Measurements from ENCODE around the gene ZSWIM6.

ZSWIM6 gene

DNA sequence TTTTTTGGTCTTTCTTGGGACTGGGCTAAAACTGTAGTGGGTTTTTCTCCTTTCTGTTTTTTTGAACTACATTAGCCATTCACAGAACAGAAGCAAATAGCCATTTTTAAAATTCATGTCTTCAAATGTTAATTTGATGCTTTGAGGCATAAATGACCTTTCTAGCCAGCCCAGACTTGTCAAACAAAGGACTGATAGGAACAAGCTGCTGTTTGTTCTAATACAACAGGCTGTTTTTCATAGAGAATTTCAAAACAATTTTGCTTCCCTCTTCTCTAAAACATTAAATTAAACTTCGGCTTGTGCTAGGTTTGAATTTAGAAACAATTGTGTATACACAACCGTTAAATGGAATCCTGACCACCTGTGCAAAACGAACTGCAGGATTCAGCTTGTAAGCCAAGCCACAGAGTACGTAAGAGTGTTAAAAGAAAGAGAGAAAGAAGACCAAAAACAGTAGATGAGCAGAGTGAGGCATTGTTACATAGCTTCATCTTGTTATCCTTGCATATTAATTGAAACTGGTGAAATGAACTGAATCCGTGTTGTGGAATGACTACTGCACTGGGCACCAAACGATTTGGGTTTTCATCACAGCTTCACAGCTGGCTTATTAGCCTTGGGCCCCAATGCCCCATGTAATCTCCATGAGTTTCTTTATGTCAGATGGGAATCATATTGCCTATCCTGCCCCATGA lies 100.0 kb downstream of the ZSWIM6 start:
- no peak for FAIRE-seq
- DNase-seq (ENCODE audit: insufficient read length, low spot score): no peak

DNA sequence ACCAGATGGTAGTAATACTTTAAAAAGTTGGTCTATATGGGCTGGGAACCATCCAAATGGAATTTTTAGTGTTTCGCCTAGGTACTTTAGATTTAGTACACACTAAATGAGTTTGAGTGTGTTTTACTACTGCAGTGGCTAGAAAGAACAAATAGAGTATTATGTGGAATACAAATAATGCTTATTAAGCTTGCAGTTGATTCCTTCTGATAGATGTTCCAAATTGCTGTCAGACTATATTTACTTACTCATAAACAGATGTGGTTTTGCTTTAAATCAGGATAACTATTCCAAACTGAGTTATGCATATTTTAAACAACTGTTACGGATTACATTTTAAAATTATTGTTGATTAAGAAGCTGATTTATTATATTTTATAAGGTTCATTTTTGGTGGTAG lies 103.3 kb downstream of the ZSWIM6 start:
- no peak for FAIRE-seq

DNA sequence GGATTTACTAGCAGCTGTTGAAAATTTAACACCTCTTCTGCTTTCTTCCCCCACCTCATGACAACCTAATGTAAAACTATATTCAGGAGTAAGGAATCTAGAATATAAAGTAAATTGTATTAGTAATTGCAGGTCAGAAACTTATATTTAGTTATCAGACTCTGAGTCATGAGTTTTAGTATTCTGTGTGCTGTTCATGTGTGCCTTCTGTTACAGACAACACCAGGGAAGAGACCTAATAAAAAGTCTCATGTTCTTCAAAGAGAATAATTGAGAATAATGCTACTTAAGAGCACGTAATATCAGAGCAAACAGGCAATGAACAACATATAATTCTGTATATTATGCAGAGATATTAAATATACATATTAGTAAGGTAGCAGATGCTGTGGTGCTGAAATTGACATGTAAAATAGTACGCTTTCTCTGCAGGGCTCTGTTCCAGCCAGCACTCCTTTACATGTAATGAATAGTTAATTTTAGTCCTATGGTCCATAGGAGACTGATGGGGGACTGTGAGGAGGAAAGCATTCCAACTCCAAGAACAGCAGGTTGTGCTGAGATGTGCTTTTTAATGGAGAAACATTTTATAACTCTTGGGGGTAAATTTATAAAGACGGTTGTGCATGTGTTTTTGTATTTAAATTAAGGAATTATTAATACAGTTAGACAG lies 106.4 kb downstream of the ZSWIM6 start:
- DNase-seq (ENCODE audit: insufficient read length, low spot score) (no peak), FAIRE-seq (no peak)

More for the DNA sequence above, 103.3 kb downstream of the ZSWIM6 start:
- no peak for DNase-seq (ENCODE audit: insufficient read length, low spot score)

DNA sequence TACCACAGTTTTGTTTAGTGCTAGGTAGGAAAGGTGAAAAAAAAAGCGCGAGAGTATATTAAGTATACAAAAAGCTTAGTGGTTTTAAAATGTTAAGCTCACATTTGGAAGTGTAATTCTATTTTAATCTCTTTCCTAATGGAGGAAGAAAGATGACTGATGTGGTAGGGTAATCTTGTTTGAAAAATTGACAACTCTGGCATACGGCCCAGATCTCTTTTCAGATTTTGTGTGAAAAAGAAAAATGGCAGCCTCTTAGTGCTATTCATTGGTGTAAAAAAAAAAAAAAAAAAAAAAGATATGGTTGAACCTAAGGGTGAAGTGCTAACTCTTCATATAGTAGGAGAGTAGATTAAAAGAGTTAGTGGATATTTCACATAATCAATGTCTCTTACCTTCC lies 108.0 kb downstream of the ZSWIM6 start:
- no peak for DNase-seq (ENCODE audit: insufficient read length, low spot score)
- FAIRE-seq: no peak

DNA sequence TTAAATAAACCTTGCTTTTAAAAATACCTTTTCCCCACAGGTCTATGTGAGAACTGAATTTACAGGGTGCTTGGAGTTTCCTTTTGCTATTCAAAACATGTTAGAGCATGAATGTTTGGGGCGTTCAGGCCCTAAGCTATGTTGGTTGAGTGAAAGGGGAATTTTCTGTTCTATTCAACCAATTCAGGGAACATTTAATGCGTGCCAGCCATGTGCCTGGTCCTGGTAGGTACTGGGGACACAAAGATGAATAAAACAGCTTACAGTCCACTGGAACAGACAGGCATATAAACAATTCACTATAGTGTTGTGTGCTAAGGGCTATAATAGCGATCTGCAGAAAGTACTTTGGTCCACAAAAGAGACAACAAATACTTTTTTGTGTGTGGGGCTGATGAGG lies 108.5 kb downstream of the ZSWIM6 start:
- DNase-seq (ENCODE audit: insufficient read length, low spot score) (no peak), FAIRE-seq (no peak)

DNA sequence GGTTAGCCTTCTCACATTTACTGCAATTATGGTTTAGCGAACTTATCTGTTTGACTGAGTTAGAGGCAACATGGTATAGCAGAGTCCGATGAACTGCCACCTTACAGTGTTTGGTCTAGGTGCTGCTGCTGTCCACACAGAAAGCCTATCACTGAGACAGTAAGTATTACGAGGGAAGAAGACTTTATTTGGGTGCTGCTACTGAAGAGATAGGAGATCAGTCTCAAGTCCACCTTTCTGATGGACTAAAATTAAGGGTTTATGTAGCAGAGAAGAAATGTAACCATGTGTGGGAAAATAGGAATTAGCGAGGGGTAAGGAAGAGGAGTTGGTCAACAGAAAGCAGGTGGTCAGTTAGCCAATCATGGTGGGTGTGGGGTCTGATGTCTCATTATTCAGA lies 109.7 kb downstream of the ZSWIM6 start:
- FAIRE-seq: no peak

DNA sequence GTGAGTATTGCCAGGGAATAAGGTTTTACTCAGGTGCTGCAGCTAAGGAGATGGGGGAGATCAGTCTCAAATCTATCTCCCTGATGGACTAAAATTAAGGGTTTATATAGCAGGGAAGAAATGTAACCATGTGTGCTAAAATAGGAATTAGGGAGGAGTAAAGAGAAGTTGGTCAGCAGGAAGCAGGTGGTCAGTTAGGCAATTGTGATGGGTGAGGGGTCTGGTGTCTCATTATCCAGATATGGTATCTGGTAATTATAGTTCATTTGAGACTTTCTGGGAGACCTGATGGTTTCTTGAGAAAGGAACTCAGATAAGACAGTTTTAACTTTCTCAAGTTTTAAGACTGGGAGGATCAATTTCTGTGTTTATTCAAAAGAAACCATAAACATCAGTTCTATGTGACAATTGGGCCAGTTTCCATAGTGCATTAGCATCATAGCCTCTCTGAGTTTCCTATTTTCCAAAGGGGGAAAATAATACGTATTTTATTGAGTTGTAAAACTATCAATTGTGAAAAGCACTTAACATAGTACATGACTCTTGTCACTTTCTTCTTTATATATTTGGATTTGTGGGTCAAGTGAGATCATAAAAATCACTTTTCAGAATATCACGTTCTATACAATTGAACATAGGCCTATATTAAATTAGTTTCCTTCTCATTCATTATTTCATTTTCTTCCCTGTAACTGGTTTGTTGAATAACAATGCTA lies 115.9 kb downstream of the ZSWIM6 start:
- FAIRE-seq (no peak), DNase-seq (ENCODE audit: insufficient read length, low spot score) (no peak)

More for the DNA sequence above, 109.7 kb downstream of the ZSWIM6 start:
- no peak for DNase-seq (ENCODE audit: insufficient read length, low spot score)

DNA sequence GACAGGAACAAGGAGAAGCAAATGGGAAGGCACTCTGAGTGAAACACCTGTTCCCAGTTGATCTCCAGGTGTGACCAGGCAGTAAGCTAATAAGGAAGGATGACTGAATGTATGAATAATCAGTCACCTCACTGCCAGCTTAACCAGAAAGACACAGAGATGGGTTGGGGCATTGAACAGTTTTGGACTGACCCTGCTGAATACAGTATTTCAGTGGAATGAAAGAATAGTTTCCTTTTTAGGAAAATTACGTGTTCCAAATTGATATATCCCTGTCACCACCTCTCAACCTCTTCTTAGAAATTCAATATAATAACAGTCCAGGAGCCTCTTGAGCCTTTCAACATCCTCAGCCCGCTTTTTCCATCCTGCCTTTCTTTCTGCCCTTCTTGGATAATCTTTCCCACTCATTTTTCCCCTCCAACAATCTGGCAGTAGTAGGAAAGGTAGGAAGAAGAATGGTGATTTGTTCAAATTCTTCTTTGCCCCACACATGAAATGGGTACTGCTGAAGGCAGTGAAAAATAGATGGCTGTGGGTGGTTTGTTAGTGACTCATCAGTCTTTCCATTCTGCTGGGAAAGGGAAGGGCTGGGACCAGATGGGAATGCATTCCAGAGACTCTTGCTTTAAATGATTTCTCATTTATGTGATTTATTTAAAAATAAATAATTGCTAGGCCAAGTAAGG lies 117.9 kb downstream of the ZSWIM6 start:
- no peak for DNase-seq (ENCODE audit: insufficient read length, low spot score)
- FAIRE-seq: no peak

DNA sequence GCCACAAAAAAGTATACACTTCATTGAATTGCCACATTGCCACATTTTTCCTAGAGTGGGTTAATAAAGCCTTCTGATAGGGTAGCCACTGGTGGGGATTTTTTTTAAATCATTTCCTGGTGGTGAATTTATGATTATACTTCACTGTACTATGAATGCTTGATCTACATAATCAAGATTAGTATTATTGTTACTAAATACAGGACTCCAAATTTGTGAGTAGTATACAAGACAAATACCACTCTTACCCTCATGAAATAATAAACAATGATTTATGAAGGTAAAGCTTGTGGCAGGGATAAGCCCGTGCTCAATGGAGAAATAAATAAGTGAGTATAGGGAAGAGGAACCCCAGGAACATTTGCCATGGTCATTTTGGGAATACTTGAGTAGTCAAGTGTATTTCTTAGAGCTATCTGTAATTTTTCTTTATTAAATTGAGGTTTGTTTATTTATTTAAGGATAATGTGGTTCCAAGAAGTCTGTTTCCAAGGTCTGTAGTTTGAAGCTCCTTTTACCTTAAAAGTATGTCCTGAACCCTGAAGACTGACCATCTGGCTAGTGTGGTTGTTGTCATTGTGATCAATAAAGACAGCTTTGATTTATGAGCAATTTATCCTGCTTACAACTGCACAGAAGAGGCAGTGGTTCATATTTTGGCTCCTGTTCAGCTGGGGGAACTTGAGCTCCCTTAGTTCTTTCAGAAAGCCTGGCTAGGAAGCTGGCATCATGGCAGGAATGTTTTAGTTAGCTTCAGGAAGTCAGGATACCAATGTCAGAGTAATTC lies 118.6 kb downstream of the ZSWIM6 start:
- DNase-seq (ENCODE audit: insufficient read length, low spot score) (no peak), FAIRE-seq (no peak)

DNA sequence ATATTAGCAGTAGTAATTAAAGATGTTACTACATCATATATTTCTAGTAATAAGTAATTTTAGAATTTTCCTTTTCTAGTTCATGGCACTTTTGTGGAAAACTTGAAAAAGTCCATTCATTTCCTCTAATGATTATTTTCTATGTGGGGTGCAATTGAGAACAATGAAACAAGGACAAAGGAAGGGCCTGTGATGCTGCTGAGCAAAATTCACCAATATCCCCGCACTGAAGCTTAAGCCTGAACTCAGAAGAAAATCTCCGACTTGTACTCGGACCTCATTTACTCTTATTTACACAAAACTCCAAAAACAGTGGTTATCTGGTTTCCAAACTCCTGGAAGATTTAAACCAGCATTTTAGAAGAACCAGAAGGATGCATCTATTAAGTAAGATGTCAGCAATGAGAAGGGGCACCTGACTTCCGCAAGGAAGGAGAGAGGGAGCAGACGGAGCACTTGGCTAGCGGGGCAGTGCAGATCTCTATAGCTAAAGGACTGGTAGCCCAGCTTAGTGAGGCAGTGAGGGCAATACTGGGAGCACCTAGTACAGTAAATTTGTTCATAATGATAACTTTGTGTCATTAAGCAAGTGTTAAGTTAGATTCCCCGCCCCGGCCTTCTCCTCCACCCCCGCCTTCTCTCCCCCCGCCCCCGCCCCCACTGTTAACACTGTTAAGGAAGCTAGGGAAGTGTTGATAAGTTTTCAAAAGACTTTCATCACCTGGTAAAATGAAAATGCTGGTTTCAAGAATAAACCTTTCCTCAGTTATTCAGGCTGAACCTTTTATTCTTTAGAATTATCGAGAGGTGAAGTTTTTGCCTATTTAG lies 123.3 kb downstream of the ZSWIM6 start:
- DNase-seq (ENCODE audit: insufficient read length, low spot score): no peak
- no peak for FAIRE-seq

DNA sequence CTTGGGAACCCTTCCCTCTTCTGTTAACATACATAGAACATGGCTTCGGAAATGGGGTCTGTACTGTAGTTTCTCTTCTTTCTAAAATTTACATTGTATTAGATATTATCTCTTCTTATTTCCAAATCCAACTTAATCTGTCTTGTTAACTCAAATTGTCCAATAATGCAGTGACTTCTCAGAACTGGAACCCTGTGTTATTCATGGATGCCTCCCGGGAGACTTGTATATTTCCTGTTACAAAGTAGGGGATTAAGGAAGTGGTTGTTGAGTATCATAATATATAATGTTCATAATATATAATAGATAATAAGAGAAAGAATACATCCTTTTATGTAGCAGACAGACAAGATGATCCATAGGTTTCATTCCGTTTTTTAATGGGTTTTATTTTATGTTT lies 128.4 kb downstream of the ZSWIM6 start:
- DNase-seq (ENCODE audit: insufficient read length, low spot score): no peak
- no peak for FAIRE-seq

DNA sequence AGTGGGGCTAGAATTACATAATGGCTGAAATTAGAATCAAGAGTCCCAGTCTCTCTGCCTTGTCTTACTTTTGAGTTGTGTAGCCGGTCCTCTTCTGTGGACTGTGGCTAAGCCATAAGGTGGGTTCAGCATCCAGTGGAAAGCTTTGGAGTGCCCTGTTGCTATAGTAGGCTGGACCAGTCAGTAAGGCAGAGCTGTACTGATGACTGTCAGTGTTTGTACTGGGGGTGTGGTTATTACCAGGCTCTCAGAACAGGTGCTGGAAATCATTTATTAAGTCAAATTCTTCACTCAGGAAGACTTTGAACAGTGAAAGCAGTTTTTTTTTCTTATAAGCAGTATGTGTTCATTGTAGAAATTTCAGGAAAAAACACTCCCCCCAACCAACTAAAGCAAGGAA lies 129.4 kb downstream of the ZSWIM6 start:
- FAIRE-seq (no peak), DNase-seq (ENCODE audit: insufficient read length, low spot score) (no peak)

DNA sequence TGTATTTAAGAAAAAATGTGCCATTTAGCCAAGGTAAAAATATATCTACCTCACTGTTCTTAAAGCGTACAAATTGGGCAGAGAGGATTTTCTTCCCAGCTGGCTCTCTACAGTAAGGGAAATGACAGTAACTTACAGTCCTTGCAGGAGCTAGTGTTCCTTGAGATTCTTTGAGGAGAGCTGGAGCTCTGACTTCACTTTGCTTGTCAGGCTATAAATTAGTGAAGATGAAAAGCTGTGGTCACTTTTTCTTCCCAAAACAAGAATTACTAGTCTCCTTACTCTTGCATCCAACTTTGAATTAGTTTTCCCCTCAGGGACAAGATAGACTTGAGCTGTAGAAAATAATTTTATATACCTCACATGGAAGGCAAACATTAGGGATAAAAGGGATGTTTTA lies 129.9 kb downstream of the ZSWIM6 start:
- DNase-seq (ENCODE audit: insufficient read length, low spot score) (no peak), FAIRE-seq (no peak)

DNA sequence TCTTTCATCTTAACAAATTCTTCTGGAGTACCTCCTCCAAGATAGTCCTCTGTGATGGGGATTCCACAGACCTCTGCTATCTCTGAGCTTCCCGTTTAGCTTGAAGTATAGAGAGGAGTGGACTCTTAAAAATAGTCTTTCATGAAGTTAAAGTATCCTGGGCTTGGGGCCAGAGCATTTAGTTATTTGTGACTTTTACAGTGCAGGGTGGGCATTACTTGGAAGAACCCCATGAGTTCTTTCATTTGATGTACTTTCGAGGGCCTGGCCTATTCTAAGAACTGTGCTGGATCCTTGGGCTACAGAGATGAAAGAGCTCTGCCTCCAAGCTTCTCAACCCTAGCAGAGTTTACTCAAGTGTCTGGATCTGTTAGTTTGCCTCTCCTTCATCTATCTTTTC lies 131.5 kb downstream of the ZSWIM6 start:
- FAIRE-seq: no peak
- DNase-seq (ENCODE audit: insufficient read length, low spot score): no peak

DNA sequence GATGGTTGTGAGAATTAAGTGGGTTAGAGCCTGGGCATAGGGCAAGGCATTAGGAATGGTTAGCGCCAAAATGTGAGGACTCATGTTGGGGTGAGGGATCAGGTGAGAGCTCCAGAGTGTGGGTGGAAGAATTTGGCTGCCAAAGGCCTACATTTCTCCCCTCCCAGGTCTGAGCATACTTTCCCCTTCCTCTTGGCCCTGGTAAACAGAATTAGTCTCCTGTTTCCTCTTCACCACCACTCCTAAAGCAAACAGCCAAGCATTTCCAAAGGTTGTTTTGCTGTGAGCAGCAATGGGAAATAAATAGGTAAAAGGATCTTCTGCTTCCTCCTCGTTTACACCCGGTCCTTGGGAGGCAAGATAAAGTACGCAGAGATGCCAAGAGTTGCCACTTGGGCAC lies 132.5 kb downstream of the ZSWIM6 start:
- DNase-seq (ENCODE audit: insufficient read length, low spot score) (no peak), FAIRE-seq (no peak)

DNA sequence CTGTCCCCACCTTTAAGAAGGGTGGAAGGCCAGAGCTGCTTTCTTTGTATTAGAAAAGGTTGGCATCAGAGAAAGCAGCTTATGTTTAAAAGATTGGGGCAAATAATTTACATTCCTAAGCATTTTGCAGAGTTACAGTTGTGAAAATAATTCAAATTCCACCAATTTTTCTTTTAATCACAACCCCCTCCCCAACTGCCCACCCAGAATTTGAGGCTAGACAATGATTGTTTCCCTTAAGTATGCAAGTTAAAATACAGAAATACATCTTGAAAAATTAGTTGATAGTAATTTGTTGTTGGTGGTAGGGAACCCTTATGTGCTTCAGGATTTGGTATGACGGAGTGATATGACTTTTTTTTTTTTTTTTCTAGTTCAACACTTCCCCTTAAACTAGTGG lies 133.0 kb downstream of the ZSWIM6 start:
- no peak for DNase-seq (ENCODE audit: insufficient read length, low spot score)
- FAIRE-seq: no peak

DNA sequence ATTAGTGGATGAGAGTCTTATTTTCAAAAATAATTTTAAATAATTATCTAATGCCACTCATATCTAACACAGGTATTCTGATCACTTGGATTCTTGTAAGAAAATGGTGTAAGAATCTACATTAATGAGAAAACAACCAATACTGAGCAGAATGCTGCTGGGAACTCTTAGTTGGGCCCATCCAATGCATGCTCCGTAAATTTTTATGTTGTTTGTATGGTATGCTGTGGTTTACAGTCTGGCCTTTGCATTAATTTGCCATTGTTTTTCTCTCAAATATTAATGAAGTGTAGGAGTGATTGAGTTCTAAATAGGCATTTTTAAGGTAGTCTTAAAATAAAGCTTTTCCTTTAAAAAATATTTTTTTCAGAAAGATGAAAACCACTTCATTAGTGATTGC lies 133.4 kb downstream of the ZSWIM6 start:
- DNase-seq (ENCODE audit: insufficient read length, low spot score): no peak
- no peak for FAIRE-seq

DNA sequence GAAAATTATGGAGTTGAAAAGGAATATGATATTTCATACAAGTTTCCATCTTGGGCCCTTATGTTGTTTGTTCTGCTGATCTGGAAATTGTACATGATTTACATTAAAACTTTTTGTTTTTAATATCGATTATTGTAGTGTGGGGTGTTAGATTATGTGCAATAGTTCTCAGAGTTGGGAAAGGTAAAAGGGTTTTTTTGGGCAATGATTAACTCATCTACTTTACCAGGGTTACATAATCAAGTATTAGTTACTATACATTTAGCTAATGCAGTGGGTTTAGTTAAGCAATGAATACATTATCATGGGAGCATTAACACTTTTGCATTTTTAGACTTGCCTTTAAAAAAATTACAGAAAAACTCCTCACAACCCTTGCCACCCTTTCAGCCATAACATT lies 134.0 kb downstream of the ZSWIM6 start:
- FAIRE-seq (no peak), DNase-seq (ENCODE audit: insufficient read length, low spot score) (no peak)

DNA sequence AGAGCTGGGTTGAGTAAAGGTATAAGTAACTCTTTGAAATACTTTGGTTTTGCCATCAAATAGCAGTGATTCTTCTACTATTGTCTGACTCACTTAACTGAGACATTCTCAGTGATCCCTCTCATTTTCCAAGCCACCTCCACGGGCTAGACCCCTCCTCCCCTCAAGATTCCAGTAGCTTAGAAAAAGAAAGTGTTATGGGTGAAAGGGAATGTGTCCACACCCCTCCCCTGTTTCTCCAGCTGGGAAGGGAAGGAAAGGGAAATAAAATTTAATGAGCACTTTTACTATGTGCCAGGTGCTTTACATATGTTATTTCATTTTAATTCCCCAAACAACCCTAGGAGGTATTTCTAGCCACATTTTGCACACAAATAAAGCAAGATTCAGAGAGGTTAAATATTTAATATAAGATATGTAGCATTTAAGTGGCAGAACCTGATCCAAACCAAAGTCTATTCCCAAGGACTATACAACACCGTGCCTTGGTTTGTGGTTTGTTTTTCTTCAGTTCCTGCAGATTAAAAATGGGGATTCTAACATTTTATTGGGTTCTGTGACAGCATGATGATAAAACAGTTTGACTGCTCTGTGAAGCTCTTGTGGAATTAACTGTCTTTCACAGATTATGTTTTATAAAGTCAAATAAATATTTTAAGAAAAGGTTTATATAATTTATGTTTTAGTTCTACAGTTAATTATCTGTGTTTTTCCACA lies 135.9 kb downstream of the ZSWIM6 start:
- DNase-seq (ENCODE audit: insufficient read length, low spot score) (no peak), FAIRE-seq (no peak)

Measured in GM19239 (cell line).